Fibroblast of skin of right quadriceps (primary cell): ENCODE measurements around the gene RALGAPB.
"Not testable (repeated sequence)": the region's sequence is repeated elsewhere in the genome, so short reads cannot be mapped to it uniquely, and the experiment has no call there.

Experiments used
- DNase-seq: peaks from one replicate; pipeline ENCODE4 v3.0.0-alpha.2; 2013

RALGAPB gene

GRCh38 chr20:38472513-38473366 lies at the start of gene RALGAPB:
Gene RALGAPB, plus strand, starts transcription at chr20:38472843. Its CDS starts 15,590 bp downstream, at chr20:38488433.
- DNase-seq = peak; percentile 97

- DNase-seq = no peak
Measured at GRCh38 chr20:38423541-38423940, 49.1 kb upstream of the RALGAPB start.

- no peak for DNase-seq
Measured at GRCh38 chr20:38424401-38424800, 48.2 kb upstream of the RALGAPB start.

GRCh38 chr20:38426006-38426897 lies 46.4 kb upstream of the RALGAPB start:
- DNase-seq = peak; percentile 94

GRCh38 chr20:38427655-38428023 lies 45.0 kb upstream of the RALGAPB start:
- no peak for DNase-seq

- DNase-seq = no peak
Measured at GRCh38 chr20:38428800-38429199, 43.8 kb upstream of the RALGAPB start.

GRCh38 chr20:38429301-38429700 lies 43.3 kb upstream of the RALGAPB start:
- no peak for DNase-seq

- DNase-seq = no peak
Measured at GRCh38 chr20:38430679-38431325, 41.8 kb upstream of the RALGAPB start.

GRCh38 chr20:38432292-38432691 lies 40.4 kb upstream of the RALGAPB start:
- no peak for DNase-seq

- not testable (repeated sequence) for DNase-seq
Measured at GRCh38 chr20:38432870-38433269, 39.8 kb upstream of the RALGAPB start.

GRCh38 chr20:38433304-38433972 lies 39.2 kb upstream of the RALGAPB start:
- DNase-seq = no peak

GRCh38 chr20:38434301-38434741 lies 38.3 kb upstream of the RALGAPB start:
- DNase-seq = no peak

GRCh38 chr20:38434770-38435554 lies 37.7 kb upstream of the RALGAPB start, which contains the start of gene SNHG17:
Gene SNHG17, minus strand, starts transcription at chr20:38435328.
- peak; percentile 94 for DNase-seq

GRCh38 chr20:38435555-38435939 lies 37.1 kb upstream of the RALGAPB start:
- peak; percentile 80 for DNase-seq

GRCh38 chr20:38437796-38438195 lies 34.8 kb upstream of the RALGAPB start:
- DNase-seq = no peak

GRCh38 chr20:38441110-38441509 lies 31.5 kb upstream of the RALGAPB start:
- DNase-seq = not testable (repeated sequence)

GRCh38 chr20:38441916-38442315 lies 30.7 kb upstream of the RALGAPB start:
- no peak for DNase-seq

- no peak for DNase-seq
Measured at GRCh38 chr20:38445381-38445796, 27.3 kb upstream of the RALGAPB start.

- DNase-seq = no peak
Measured at GRCh38 chr20:38445901-38446425, 26.7 kb upstream of the RALGAPB start.

GRCh38 chr20:38446441-38447209 lies 26.0 kb upstream of the RALGAPB start:
- peak; percentile 93 for DNase-seq

- DNase-seq = no peak
Measured at GRCh38 chr20:38447251-38447661, 25.4 kb upstream of the RALGAPB start.
